Glutamatergic neuron (in vitro differentiated cells): ENCODE data around the gene MSLN. TPM values are rescaled to one million over a fixed set of nuclear protein-coding genes. Genes with fewer than 3 reads are reported as not detected.
"Not testable (repeated sequence)": the region's sequence is repeated elsewhere in the genome, so short reads cannot be mapped to it uniquely, and the experiment has no call there.

Experiments used
- DNase-seq: peaks from one replicate; pipeline ENCODE4 v3.0.0; 2022
- H3K27ac Mint-ChIP-seq: one replicate; pipeline ENCODE4 v1.8.0; 2020; ENCODE audit warnings: mild to moderate bottlenecking, mixed read lengths, inconsistent platforms; ENCODE audit not compliant: unreplicated experiment
- H3K27me3 Mint-ChIP-seq: one replicate; pipeline ENCODE4 v1.8.0; 2020; ENCODE audit warnings: mild to moderate bottlenecking, moderate library complexity, mixed read lengths, inconsistent platforms; ENCODE audit not compliant: unreplicated experiment
- H3K36me3 Mint-ChIP-seq: one replicate; pipeline ENCODE4 v1.8.0; 2020; ENCODE audit warnings: mild to moderate bottlenecking, mixed read lengths, inconsistent platforms; ENCODE audit not compliant: unreplicated experiment
- H3K4me1 Mint-ChIP-seq: one replicate; pipeline ENCODE4 v1.8.0; 2020; ENCODE audit warnings: mild to moderate bottlenecking, low read depth, mixed read lengths, inconsistent platforms; ENCODE audit not compliant: unreplicated experiment
- H3K4me3 Mint-ChIP-seq: one replicate; pipeline ENCODE4 v1.8.0; 2020; ENCODE audit warnings: mild to moderate bottlenecking, mixed read lengths, inconsistent platforms; ENCODE audit not compliant: unreplicated experiment
- H3K9me3 Mint-ChIP-seq: one replicate; pipeline ENCODE4 v1.8.0; 2020; ENCODE audit warnings: mild to moderate bottlenecking, moderate library complexity, mixed read lengths, inconsistent platforms; ENCODE audit not compliant: unreplicated experiment
- CTCF ChIP-seq: fragments of 200-600 bp; sonication (generic); IDR thresholded peaks from one replicate; pipeline ENCODE4 v1.5.0; 2021; ENCODE audit not compliant: partially characterized antibody, unreplicated experiment
- long read RNA-seq: library from polyadenylated mRNA; unstranded; transcript quantifications from one replicate; pipeline ENCODE4 v2.0.0, GENCODE V29; 2020; ENCODE audit not compliant: unreplicated experiment
- total RNA-seq: library from RNA; stranded (reverse); fragmentation: NEBNext Ultra II Directional; extraction: Animal tissue kit (Norgen Biotek cat#: 25700); gene quantifications from one replicate; pipeline ENCODE4 v1.2.1, GENCODE V29; 2021; ENCODE audit not compliant: unreplicated experiment

Gene MSLN
- total RNA-seq: not detected
- long read RNA-seq: 0 reads

GRCh38 chr16:760545-761343 lies at the start of gene MSLN:
Gene MSLN (plus strand): TSS chr16:760734. CDS start chr16:762681, 1,947 bp downstream.
- TF ChIP-seq CTCF: no peak
- DNase-seq: no peak
- H3K4me1 Mint-ChIP-seq: no peaks in the 10 kb centered on the region
- H3K27ac Mint-ChIP-seq: no peak within 1 kb of the TSS
- H3K27me3 Mint-ChIP-seq: peaks cover 7% of the 10 kb centered on the region
- H3K9me3 Mint-ChIP-seq: peaks cover 3% of the 10 kb centered on the region
- H3K36me3 Mint-ChIP-seq: peaks cover 5% of the 10 kb centered on the region
- no peak within 1 kb of the TSS for H3K4me3 Mint-ChIP-seq

DNA sequence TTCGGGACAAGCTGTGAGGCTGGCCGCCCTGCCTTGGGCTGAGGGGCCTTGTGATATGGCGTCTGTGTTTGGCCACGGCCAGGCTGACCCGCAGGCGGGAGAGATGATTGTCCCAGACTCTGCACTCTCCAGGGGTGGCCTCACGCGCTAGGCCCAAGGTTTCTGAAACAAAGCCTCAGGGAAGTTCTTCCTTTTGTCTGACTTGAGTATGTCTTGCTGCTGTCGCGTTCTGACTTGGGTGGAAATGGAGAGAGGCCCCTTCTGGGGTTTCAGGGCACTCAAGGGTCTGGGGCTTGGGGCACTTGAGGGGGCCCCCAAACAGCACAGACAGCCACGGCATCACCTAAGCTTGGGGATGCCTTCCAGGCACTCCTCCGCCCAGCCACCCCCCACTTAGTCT lies 49.5 kb upstream of the MSLN start:
- no peak for DNase-seq
- Mint-ChIP-seq H3K4me1 (peaks cover 20% of the 10 kb centered on the region), H3K36me3 (no peaks in the 10 kb centered on the region), H3K4me3 (no peak overlapping the region), H3K27me3 (peaks cover 23% of the 10 kb centered on the region), H3K27ac (peak overlapping the region; percentile 98), H3K9me3 (peaks cover 23% of the 10 kb centered on the region)
- TF ChIP-seq CTCF: no peak

DNA sequence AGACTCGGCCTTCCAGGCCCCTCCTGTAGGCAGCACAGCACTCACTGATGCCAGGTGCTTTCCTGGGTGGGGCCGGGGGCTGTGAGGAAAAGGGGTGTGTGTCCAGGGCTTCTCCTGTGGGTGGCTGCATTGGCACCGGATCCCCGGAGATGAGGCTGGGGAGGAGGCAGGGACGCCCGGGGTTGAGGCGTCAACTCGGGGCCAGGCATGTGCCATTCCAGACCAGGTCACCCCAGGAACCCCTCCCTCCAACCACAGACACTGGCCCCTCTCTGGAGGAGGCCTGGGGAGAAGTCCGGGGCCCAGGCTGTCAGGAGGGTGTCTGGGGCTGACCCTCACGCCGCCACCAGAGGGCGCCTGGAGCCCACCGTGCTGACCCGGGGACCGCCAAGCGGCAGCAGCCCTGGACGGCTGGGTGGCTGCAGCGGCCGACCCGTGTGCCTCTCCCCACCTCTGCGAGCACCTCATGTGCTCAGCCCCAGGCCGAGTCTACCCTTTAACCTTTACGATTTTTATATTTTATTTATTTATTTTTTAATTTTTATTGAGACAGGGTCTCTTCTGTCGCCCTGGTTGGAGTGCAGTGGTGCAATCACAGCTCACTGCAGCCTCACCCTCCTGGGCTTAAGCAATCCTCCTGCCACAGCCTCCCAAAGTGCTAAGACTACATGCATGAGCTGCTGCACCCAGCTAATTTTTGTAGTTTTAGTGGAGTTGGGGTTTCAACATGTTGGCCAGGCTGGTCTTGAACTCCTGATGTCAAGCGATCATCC lies 48.8 kb upstream of the MSLN start:
- H3K9me3 Mint-ChIP-seq: peaks cover 21% of the 10 kb centered on the region

DNA sequence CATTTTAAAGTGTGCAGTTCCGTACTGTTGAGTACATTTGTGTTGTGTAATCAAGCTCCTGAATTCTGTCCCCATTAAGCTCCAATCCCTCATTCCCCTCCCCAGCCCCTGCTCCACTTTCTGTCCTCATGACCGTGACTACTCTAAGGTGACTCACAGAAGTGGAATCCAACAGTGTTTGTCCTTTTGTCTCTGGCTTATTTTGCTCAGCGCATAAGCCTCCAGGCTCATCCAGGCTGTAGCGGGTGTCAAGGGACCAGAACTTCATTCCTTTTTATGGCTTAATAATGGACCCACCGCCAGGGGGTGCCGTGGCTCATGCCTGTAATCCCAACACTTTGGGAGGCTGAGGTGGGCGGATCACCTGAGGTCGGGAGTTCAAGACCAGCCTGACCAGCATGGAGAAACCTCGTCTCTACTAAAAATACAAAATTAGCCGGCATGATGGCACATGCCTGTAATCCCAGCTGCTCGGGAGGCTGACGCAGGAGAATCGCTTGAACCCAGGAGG lies 47.7 kb upstream of the MSLN start:
- H3K27me3 Mint-ChIP-seq: peaks cover 24% of the 10 kb centered on the region
- H3K27ac Mint-ChIP-seq: peak overlapping the region; percentile 48
- H3K36me3 Mint-ChIP-seq, DNase-seq: not testable (repeated sequence)
- H3K9me3 Mint-ChIP-seq: peaks cover 15% of the 10 kb centered on the region
- H3K4me3 Mint-ChIP-seq: peak overlapping the region; percentile 58
- peak; percentile 71 for TF ChIP-seq CTCF
- peaks cover 20% of the 10 kb centered on the region for H3K4me1 Mint-ChIP-seq

More for the DNA sequence above, 48.8 kb upstream of the MSLN start:
- peak; percentile 93 for DNase-seq
- no peaks in the 10 kb centered on the region for H3K36me3 Mint-ChIP-seq
- H3K4me3 Mint-ChIP-seq: no peak overlapping the region
- H3K27ac Mint-ChIP-seq: no peak overlapping the region
- peaks cover 20% of the 10 kb centered on the region for H3K4me1 Mint-ChIP-seq
- peak; percentile 95 for TF ChIP-seq CTCF
- H3K27me3 Mint-ChIP-seq: peaks cover 26% of the 10 kb centered on the region
